Testis (tissue), 2 donors: ENCODE measurements around the gene CD58.

ENCODE experiments used
- POLR2A ChIP-seq: fragments of 450-650 bp; IDR thresholded peaks from one replicate; pipeline ENCODE4 v1.6.1; 2017; ENCODE audit warnings: antibody characterized with exemption, mild to moderate bottlenecking, moderate library complexity
- TF ChIP-seq, protein P1 (sequence below), 3 experiments: fragments of 450-650 bp in 2 of 3; fragments of 200-600 bp in 1 of 3; sonication (generic) in 1 of 3; IDR thresholded peaks; one replicate each; pipeline ENCODE4 v1.5.1; 2016 to 2019; ENCODE audit warnings: antibody characterized with exemption in 3 of 3, mild to moderate bottlenecking in 2 of 3, moderate library complexity in 1 of 3

DNA sequence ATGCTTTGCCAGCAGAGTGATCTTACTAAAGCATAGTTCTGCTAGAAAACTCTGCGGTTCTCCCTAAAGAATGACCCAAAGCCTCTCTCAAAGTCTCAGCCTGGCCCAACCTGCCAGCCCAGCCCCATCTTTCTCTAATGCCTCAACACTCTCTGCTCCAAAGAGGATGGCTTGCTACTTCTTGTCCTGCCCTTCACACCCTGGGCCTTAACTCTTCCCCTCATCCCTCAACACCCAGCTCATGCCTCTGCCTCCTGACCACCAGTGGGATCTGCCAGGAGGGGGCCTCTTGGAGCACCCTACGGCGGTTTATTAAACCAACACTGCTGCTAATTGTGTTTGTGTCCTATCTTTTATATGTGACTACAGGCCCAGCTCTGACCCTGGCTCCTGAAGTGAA, 52.4 kb downstream of the CD58 start:
- TF ChIP-seq, protein P1, sequence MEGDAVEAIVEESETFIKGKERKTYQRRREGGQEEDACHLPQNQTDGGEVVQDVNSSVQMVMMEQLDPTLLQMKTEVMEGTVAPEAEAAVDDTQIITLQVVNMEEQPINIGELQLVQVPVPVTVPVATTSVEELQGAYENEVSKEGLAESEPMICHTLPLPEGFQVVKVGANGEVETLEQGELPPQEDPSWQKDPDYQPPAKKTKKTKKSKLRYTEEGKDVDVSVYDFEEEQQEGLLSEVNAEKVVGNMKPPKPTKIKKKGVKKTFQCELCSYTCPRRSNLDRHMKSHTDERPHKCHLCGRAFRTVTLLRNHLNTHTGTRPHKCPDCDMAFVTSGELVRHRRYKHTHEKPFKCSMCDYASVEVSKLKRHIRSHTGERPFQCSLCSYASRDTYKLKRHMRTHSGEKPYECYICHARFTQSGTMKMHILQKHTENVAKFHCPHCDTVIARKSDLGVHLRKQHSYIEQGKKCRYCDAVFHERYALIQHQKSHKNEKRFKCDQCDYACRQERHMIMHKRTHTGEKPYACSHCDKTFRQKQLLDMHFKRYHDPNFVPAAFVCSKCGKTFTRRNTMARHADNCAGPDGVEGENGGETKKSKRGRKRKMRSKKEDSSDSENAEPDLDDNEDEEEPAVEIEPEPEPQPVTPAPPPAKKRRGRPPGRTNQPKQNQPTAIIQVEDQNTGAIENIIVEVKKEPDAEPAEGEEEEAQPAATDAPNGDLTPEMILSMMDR (IDR thresholded peaks at IDR 0.05), result no peak
- no peak for TF ChIP-seq POLR2A
